HG02870 (cell line): Measurements from ENCODE around the gene SCO2.
A peak's percentile ranks its signal among the peaks of the same experiment; 100 is the strongest.

Experiments
- ATAC-seq: cut with Tn5 transposase; IDR thresholded peaks from one replicate; pipeline ENCODE4 v1.9.1; 2021; ENCODE audit warnings: mild to moderate bottlenecking, moderate library complexity; ENCODE audit not compliant: unreplicated experiment

SCO2 gene

GRCh38 chr22:50482107-50483074, 43.0 kb downstream of the SCO2 start:
- no peak for ATAC-seq

- no peak for ATAC-seq
Observed at GRCh38 chr22:50481440-50482106, 43.8 kb downstream of the SCO2 start, which contains the start of gene ADM2. ADM2 (plus strand) TSS chr22:50481543; CDS start chr22:50481848, 305 bp downstream.

- ATAC-seq, result no peak
Observed at GRCh38 chr22:50481045-50481439, 44.4 kb downstream of the SCO2 start.

GRCh38 chr22:50479721-50480120, 45.7 kb downstream of the SCO2 start:
- ATAC-seq, result no peak

GRCh38 chr22:50477923-50478322, 47.5 kb downstream of the SCO2 start:
- ATAC-seq, result no peak

GRCh38 chr22:50476868-50477267, 48.5 kb downstream of the SCO2 start:
- ATAC-seq, result no peak

- ATAC-seq, result no peak
Observed at GRCh38 chr22:50475652-50476002, 49.8 kb downstream of the SCO2 start.

- ATAC-seq, result peak; percentile 58
Observed at GRCh38 chr22:50474710-50475651, 50.4 kb downstream of the SCO2 start, which contains the start of gene SBF1. SBF1 (minus strand) TSS chr22:50475035; CDS start chr22:50474840, 195 bp downstream.

GRCh38 chr22:50473855-50474671, 51.3 kb downstream of the SCO2 start:
- peak; percentile 8 for ATAC-seq
